SK-N-SH treated with all-trans-retinoic acid at 6 μM for 48 hours (cell line): ENCODE results near the gene MATR3.

Experiments used
- ATAC-seq: fragments of 200-7000 bp; cut with Tn5 transposase; 3 replicates; pipeline ENCODE4 v1.9.1; 2020; ENCODE audit warnings: mild to moderate bottlenecking, moderate library complexity
- ARNTL ChIP-seq: fragments of 450-650 bp; formaldehyde crosslinking; IDR thresholded peaks from 2 replicates; pipeline ENCODE4 v1.5.0; 2020; ENCODE audit warnings: low read depth, mild to moderate bottlenecking, moderate library complexity, borderline replicate concordance
- BACH2 ChIP-seq: fragments of 250-450 bp; sonication (Bioruptor Pico); IDR thresholded peaks from 2 replicates; pipeline ENCODE4 v1.9.0; 2021; ENCODE audit warnings: mild to moderate bottlenecking, borderline replicate concordance
- CREB5 ChIP-seq: fragments of 250-450 bp; sonication (Bioruptor Pico); IDR thresholded peaks from 2 replicates; pipeline ENCODE4 v1.5.1; 2020; ENCODE audit warnings: low read depth, mild to moderate bottlenecking, moderate library complexity
- ESRRG ChIP-seq: fragments of 250-450 bp; sonication (Bioruptor Pico); IDR thresholded peaks from 2 replicates; pipeline ENCODE4 v1.6.1; 2021; ENCODE audit warnings: mild to moderate bottlenecking
- GLIS3 ChIP-seq: fragments of 250-450 bp; sonication (Bioruptor Pico); IDR thresholded peaks from 2 replicates; pipeline ENCODE4 v1.5.0; 2020; ENCODE audit warnings: mild to moderate bottlenecking, moderate library complexity
- ISL1 ChIP-seq: fragments of 250-450 bp; sonication (Bioruptor Pico); IDR thresholded peaks from 2 replicates; pipeline ENCODE4 v2.1.2; 2022; ENCODE audit warnings: mild to moderate bottlenecking, moderate library complexity
- OSR1 ChIP-seq: fragments of 250-450 bp; sonication (Bioruptor Pico); IDR thresholded peaks from 2 replicates; pipeline ENCODE4 v1.8.0; 2022; ENCODE audit warnings: moderate library complexity, mild to moderate bottlenecking, inconsistent platforms
- PATZ1 ChIP-seq: fragments of 250-450 bp; sonication (Bioruptor Pico); IDR thresholded peaks from 2 replicates; pipeline ENCODE4 v1.8.0; 2020; ENCODE audit warnings: mild to moderate bottlenecking, moderate library complexity, borderline replicate concordance
- PPARA ChIP-seq: fragments of 250-450 bp; sonication (Bioruptor Pico); IDR thresholded peaks from 2 replicates; pipeline ENCODE4 v1.5.0; 2020; ENCODE audit warnings: mild to moderate bottlenecking, borderline replicate concordance
- RARB ChIP-seq: fragments of 250-450 bp; sonication (Bioruptor Pico); IDR thresholded peaks from 2 replicates; pipeline ENCODE4 v1.8.0; 2021; ENCODE audit warnings: mild to moderate bottlenecking, moderate library complexity
- SNAI2 ChIP-seq: fragments of 250-450 bp; sonication (Bioruptor Pico); IDR thresholded peaks from 2 replicates; pipeline ENCODE4 v1.5.0; 2020; ENCODE audit warnings: mild to moderate bottlenecking, moderate library complexity
- TCF4 ChIP-seq: fragments of 250-450 bp; sonication (Bioruptor Pico); IDR thresholded peaks from 2 replicates; pipeline ENCODE4 v1.8.0; 2021; ENCODE audit warnings: mild to moderate bottlenecking, moderate library complexity, borderline replicate concordance
- TOX ChIP-seq: fragments of 250-450 bp; sonication (Bioruptor Pico); IDR thresholded peaks from 2 replicates; pipeline ENCODE4 v1.8.0; 2021; ENCODE audit warnings: mild to moderate bottlenecking, moderate library complexity, borderline replicate concordance
- TSHZ2 ChIP-seq: fragments of 250-450 bp; sonication (Bioruptor Pico); IDR thresholded peaks from 2 replicates; pipeline ENCODE4 v1.5.0; 2020; ENCODE audit warnings: mild to moderate bottlenecking, moderate library complexity
- ZFP30 ChIP-seq: fragments of 450-650 bp; formaldehyde crosslinking; IDR thresholded peaks from 2 replicates; pipeline ENCODE4 v1.5.0; 2022; ENCODE audit warnings: mild to moderate bottlenecking, moderate library complexity
- ZNF565 ChIP-seq: fragments of 450-650 bp; formaldehyde crosslinking; conservative IDR thresholded peaks from 2 replicates; pipeline ENCODE4 v1.5.0; 2020; ENCODE audit warnings: low read depth, mild to moderate bottlenecking, moderate library complexity
- ZNF70 ChIP-seq: fragments of 450-650 bp; formaldehyde crosslinking; IDR thresholded peaks from 2 replicates; pipeline ENCODE4 v1.5.0; 2020; ENCODE audit warnings: mild to moderate bottlenecking, moderate library complexity
- ZNF8 ChIP-seq: fragments of 450-650 bp; formaldehyde crosslinking; IDR thresholded peaks from 2 replicates; pipeline ENCODE4 v1.5.0; 2020; ENCODE audit warnings: mild to moderate bottlenecking, moderate library complexity
- TF ChIP-seq, protein P1 (sequence below): fragments of 250-450 bp; sonication (Bioruptor Pico); IDR thresholded peaks from 2 replicates; pipeline ENCODE4 v1.5.1; 2021; ENCODE audit warnings: mild to moderate bottlenecking, moderate library complexity

Gene MATR3

GRCh38 chr5:139301808-139302499 is 8.4 kb downstream of the MATR3 start (continued):
- TF ChIP-seq TSHZ2 (CRISPR knock-in tag), result no peak
- TF ChIP-seq ZFP30 (CRISPR knock-in tag), result no peak
- no peak for TF ChIP-seq OSR1 (CRISPR knock-in tag)
- no peak for TF ChIP-seq ISL1
- TF ChIP-seq BACH2 (CRISPR knock-in tag), result no peak
- TF ChIP-seq TOX (CRISPR knock-in tag), result no peak
- TF ChIP-seq, protein P1, sequence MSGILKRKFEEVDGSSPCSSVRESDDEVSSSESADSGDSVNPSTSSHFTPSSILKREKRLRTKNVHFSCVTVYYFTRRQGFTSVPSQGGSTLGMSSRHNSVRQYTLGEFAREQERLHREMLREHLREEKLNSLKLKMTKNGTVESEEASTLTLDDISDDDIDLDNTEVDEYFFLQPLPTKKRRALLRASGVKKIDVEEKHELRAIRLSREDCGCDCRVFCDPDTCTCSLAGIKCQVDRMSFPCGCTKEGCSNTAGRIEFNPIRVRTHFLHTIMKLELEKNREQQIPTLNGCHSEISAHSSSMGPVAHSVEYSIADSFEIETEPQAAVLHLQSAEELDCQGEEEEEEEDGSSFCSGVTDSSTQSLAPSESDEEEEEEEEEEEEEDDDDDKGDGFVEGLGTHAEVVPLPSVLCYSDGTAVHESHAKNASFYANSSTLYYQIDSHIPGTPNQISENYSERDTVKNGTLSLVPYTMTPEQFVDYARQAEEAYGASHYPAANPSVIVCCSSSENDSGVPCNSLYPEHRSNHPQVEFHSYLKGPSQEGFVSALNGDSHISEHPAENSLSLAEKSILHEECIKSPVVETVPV (CRISPR knock-in tag), result no peak
- no peak for TF ChIP-seq GLIS3
- no peak for TF ChIP-seq ZNF70 (CRISPR knock-in tag)

DNA sequence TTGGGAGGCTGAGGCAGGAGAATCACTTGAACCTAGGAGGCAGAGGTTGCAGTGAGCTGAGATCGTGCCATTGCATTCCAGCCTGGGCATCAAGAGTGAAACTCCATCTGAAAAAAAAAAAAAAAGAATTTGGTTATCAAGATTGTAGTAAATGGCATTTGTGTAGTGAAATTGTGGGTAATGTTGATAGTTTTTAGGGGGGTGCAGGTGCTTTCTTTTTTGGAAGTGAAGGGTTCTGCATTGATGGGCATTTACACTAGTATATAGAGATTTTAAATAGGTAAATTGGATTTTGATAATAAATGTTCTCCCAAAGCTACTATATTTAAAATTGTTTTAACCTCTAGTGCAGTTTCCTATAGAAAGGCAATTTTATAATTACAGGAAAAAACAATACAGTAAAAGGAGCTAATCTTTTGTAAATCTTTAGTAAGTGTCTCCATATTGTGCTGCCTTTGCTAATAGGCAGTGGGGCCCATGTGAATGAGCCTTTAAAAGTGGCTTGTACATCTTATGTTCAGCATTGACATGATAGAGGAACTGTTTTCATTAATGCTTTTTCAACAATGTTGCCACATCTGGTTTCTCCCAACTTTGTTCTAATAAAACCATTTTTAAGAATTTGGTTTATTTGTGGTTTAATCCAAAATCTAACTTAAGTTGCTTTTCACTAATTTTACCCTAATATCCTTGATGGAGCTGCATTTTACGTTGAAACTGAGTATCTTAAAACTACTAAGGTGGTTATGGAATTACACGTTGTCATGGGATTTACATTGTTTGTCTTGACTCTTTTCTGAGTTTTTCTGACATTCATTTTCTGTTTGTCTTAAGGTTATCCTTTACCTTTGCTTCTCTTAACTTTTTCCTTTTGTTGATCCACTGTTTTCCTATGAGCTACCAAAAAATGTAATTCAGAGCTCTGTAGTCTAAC is 11.1 kb downstream of the MATR3 start:
- TF ChIP-seq GLIS3 (no peak), BACH2 (CRISPR knock-in tag) (no peak), OSR1 (CRISPR knock-in tag) (no peak), ZNF8 (CRISPR knock-in tag) (no peak), RARB (CRISPR knock-in tag) (no peak), CREB5 (CRISPR knock-in tag) (no peak), ZNF70 (CRISPR knock-in tag) (no peak), TCF4 (CRISPR knock-in tag) (no peak), SNAI2 (CRISPR knock-in tag) (no peak), PATZ1 (CRISPR knock-in tag) (no peak)
- TF ChIP-seq, protein P1 (CRISPR knock-in tag), result no peak
- TF ChIP-seq, all 23 proteins: peak for 0
- ATAC-seq, result no peak

GRCh38 chr5:139306197-139306596 is 12.7 kb downstream of the MATR3 start:
- ATAC-seq, result no peak
- TF ChIP-seq CREB5 (CRISPR knock-in tag) (no peak), SNAI2 (CRISPR knock-in tag) (no peak), TSHZ2 (CRISPR knock-in tag) (no peak), ZNF8 (CRISPR knock-in tag) (no peak), OSR1 (CRISPR knock-in tag) (no peak), ARNTL (CRISPR knock-in tag) (no peak), ESRRG (CRISPR knock-in tag) (no peak), TCF4 (CRISPR knock-in tag) (no peak), ZFP30 (CRISPR knock-in tag) (no peak), RARB (CRISPR knock-in tag) (no peak), PPARA (no peak), ZNF565 (no peak)
